ENCODE data around the gene FOXL3.

DNA sequence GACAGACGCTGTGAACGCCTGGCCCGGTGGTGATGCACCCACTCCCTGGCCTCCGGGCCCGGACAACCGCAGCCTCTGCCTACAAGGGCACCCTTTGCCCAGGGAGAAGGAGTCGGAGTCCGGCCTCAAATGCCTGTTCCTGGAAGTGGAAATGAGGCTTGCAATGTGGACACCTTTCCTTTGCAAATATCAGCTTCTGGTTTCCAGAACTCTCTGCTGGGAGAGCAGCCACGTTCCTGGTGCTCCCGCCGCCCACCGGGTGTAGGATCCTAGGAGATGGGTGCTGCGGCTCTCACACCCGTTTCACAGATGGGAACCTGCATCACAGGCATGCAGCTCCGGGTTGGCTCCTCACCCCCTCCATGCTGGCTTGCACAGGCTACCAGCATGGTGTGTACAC, 2.9 kb downstream of the FOXL3 start:
- TF ChIP-seq POLR2A (IDR thresholded peaks at IDR 0.05; ENCODE audit: low read depth) (no peak), POLR2AphosphoS5 (IDR thresholded peaks at IDR 0.05) (no peak), EP300 (IDR thresholded peaks at IDR 0.05) (no peak)
